Measurements from ENCODE around the gene TNFRSF14. TPM values are rescaled to one million over a fixed set of nuclear protein-coding genes. Genes with fewer than 3 reads are reported as not detected.

The TNFRSF14 gene
- total and polyA plus RNA-seq, 9 of the 15 experiments (the other 6 are each of a cell fraction or from before 2014, with no cell fraction given), result 0.11 to 2.3 (median 0.68) TPM; not detected in 2

- peak overlapping the region; percentile 7; the same call in 1 of the 2 replicates for H3K4me3 ChIP-seq
- BruUV-seq (replicated peaks), result no TSS peak
- intact Hi-C loops (cut with micrococcal nuclease) (loop anchor here (10.0 kb wide), 2 partner anchors 104 to 346 kb away; partner anchors contain the start of gene FAAP20), in situ Hi-C loops (cut with MboI) (loop anchor here (25.0 kb wide), 1 partner anchor 354 kb away; the partner anchor contains the start of gene FAAP20)
- FAIRE-seq (no peak), ATAC-seq (peak; percentile 9; the same call in 2 of the 3 replicates), DNase-seq (ENCODE audit: extremely low read depth in 1 of 4, low spot score in 3 of 4) (peak; percentile 71 to 80 (median 74))
- peak overlapping the region; percentile 40 to 84; a peak in 3 of 4 replicates for H3K9ac ChIP-seq (ENCODE audit: insufficient read depth in 1 of 2, low read depth in 2 of 2, low read length in 2 of 2)
- POLR2A ChIA-PET, result interaction anchor here (0.6 to 0.7 kb wide), 2 partner anchors 8 to 86 kb away, joined by 4 read pairs; no protein-coding TSS in a partner anchor
- no peaks in the 10 kb centered on the region for H3K9me3 ChIP-seq (replicated peaks; ENCODE audit: control insufficient read depth, insufficient read depth, low read depth, low read length)
- H3K27me3 ChIP-seq (ENCODE audit: control insufficient read depth in 2 of 2, insufficient read depth in 2 of 2, low read length in 2 of 2), result peaks cover 5 to 22% of the 10 kb centered on the region in 2 experiments; a peak in 4 of 5 replicates
- H4K20me1 ChIP-seq (replicated peaks; ENCODE audit: control insufficient read depth, insufficient read depth, low read length), result no peaks in the 10 kb centered on the region
- CTCF ChIA-PET (ENCODE audit: low intra/inter-chr PET ratio), result no interaction called here
- WGBS (ENCODE audit: insufficient coverage, low coverage, missing lambda C conversion rate), result 38% methylated on average over 7 of the region's 39 CpGs
- no peaks in the 10 kb centered on the region for H3K79me2 ChIP-seq (ENCODE audit: control insufficient read depth, insufficient read depth, low read length)
- H3K27ac ChIP-seq (ENCODE audit: extremely low read depth, low read depth, low read length), result peak overlapping the region; percentile 63; the same call in 2 of the 3 replicates
- H3K36me3 ChIP-seq (ENCODE audit: control insufficient read depth, insufficient read depth, low read length), result no peaks in the 10 kb centered on the region
- peak overlapping the region; percentile 78 for H2AFZ ChIP-seq (ENCODE audit: low read depth, low read length)
- H3K4me1 ChIP-seq (replicated peaks in 1 of 2; ENCODE audit: control insufficient read depth in 2 of 2, insufficient read depth in 2 of 2, low read length in 2 of 2), result peaks cover 54 to 81% of the 10 kb centered on the region in 2 experiments
- H3K4me2 ChIP-seq (ENCODE audit: insufficient read depth, low read length), result peak overlapping the region; percentile 54
- H3K9me1 ChIP-seq (ENCODE audit: control insufficient read depth, insufficient read depth, low read length), result peaks cover 7% of the 10 kb centered on the region
- TF ChIP-seq SIRT6 (IDR thresholded peaks at IDR 0.05; ENCODE audit: low read depth, low read length), result no peak
- no peak for TF ChIP-seq ZBTB2 (IDR thresholded peaks at IDR 0.05)
- no peak for TF ChIP-seq ZNF584 (CRISPR knock-in tag; IDR thresholded peaks at IDR 0.05; ENCODE audit: low read depth)
- TF ChIP-seq NFRKB (IDR thresholded peaks at IDR 0.05; ENCODE audit: low read depth), result no peak
- peak; percentile 38; the same call in 1 of the 2 replicates for TF ChIP-seq POLR2G (IDR thresholded peaks at IDR 0.05; ENCODE audit: low read depth, low read length)
- TF ChIP-seq ZNF384 (IDR thresholded peaks at IDR 0.05; ENCODE audit: low read depth, low read length), result 0 out of 2 replicates have a peak, but pooled peaks have one; percentile 32
- peak in 1 of 2 experiments; percentile 55; a peak in 1 of 4 replicates for TF ChIP-seq RCOR1 (IDR thresholded peaks at IDR 0.05; ENCODE audit: borderline replicate concordance in 1 of 2, low read depth in 2 of 2, low read length in 2 of 2)
- 0 out of 2 replicates have a peak, but pooled peaks have one; percentile 5 for TF ChIP-seq EGR1 (conservative IDR thresholded peaks at IDR 0.05)
- 0 out of 4 replicates have a peak, but pooled peaks of 1 of the 2 experiments have one; percentile 36 for TF ChIP-seq CSDE1 (IDR thresholded peaks at IDR 0.05)
- TF ChIP-seq RB1 (IDR thresholded peaks at IDR 0.05; ENCODE audit: low read depth), result 0 out of 2 replicates have a peak, but pooled peaks have one; percentile 29
- peak; percentile 63; the same call in 1 of the 2 replicates for TF ChIP-seq PTBP1 (IDR thresholded peaks at IDR 0.05; ENCODE audit: low read depth, low read length)
- no peak for TF ChIP-seq ZNF280B (CRISPR knock-in tag; IDR thresholded peaks at IDR 0.05)
- TF ChIP-seq CC2D1A (IDR thresholded peaks at IDR 0.05), result 0 out of 2 replicates have a peak, but pooled peaks have one; percentile 31
- TF ChIP-seq BCOR (IDR thresholded peaks at IDR 0.05), result peak; percentile 96
- peak; percentile 7 for TF ChIP-seq KDM5B (IDR thresholded peaks at IDR 0.05; ENCODE audit: insufficient replicate concordance, low read depth, low read length)
- TF ChIP-seq ZNF277 (CRISPR knock-in tag; IDR thresholded peaks at IDR 0.05; ENCODE audit: borderline replicate concordance), result no peak
- TF ChIP-seq ZNF551 (CRISPR knock-in tag; IDR thresholded peaks at IDR 0.05), result no peak
- TF ChIP-seq KDM1A (IDR thresholded peaks at IDR 0.05), result peak; percentile 44 to 79; a peak in 3 of 4 replicates
- peak; percentile 89 for TF ChIP-seq SMARCA5 (IDR thresholded peaks at IDR 0.05)
Observed at GRCh38 chr1:2540816-2541492, 15.2 kb upstream of the TNFRSF14 start.
